ENCODE data around the gene FUNDC1.

DNA sequence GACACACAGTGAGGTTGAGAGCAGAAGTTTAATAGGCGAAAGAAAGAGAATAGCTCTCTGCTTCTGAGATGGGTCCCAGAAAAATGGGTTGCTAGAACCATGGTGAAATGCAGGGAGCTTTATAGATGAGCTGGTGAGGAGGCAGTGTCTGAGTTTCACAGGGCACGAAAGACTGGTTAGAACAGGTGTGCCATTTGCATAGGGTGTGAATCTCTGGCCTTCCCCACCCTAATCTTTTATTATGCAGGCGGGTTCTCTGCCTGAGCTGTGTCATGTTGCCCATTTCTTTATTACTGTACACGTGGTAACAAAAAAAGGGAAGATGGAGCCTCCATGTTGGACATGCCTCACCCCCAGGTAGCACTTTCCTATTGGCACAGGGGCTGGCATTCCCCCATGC, 39.1 kb downstream of the FUNDC1 start:
- no peak for TF ChIP-seq POLR2A (IDR thresholded peaks at IDR 0.05)
- TF ChIP-seq, protein P1, sequence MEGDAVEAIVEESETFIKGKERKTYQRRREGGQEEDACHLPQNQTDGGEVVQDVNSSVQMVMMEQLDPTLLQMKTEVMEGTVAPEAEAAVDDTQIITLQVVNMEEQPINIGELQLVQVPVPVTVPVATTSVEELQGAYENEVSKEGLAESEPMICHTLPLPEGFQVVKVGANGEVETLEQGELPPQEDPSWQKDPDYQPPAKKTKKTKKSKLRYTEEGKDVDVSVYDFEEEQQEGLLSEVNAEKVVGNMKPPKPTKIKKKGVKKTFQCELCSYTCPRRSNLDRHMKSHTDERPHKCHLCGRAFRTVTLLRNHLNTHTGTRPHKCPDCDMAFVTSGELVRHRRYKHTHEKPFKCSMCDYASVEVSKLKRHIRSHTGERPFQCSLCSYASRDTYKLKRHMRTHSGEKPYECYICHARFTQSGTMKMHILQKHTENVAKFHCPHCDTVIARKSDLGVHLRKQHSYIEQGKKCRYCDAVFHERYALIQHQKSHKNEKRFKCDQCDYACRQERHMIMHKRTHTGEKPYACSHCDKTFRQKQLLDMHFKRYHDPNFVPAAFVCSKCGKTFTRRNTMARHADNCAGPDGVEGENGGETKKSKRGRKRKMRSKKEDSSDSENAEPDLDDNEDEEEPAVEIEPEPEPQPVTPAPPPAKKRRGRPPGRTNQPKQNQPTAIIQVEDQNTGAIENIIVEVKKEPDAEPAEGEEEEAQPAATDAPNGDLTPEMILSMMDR (IDR thresholded peaks at IDR 0.05 in 8 of 11, conservative IDR thresholded peaks at IDR 0.05 in 3 of 11) = no peak
